VCaP (cell line): ENCODE results near the gene PFN3.

Experiments used
- H3K27ac ChIP-seq: fragments of 450-650 bp; 2 replicates; pipeline ENCODE4 v1.5.1; 2017
- TF ChIP-seq, protein P1 (sequence below): fragments of 450-650 bp; conservative IDR thresholded peaks from 2 replicates; pipeline ENCODE4 v1.5.1; 2017; ENCODE audit warnings: mild to moderate bottlenecking, moderate library complexity

The PFN3 gene

GRCh38 chr5:177371120-177372033 lies 29.1 kb downstream of the PFN3 start:
- TF ChIP-seq, protein P1, sequence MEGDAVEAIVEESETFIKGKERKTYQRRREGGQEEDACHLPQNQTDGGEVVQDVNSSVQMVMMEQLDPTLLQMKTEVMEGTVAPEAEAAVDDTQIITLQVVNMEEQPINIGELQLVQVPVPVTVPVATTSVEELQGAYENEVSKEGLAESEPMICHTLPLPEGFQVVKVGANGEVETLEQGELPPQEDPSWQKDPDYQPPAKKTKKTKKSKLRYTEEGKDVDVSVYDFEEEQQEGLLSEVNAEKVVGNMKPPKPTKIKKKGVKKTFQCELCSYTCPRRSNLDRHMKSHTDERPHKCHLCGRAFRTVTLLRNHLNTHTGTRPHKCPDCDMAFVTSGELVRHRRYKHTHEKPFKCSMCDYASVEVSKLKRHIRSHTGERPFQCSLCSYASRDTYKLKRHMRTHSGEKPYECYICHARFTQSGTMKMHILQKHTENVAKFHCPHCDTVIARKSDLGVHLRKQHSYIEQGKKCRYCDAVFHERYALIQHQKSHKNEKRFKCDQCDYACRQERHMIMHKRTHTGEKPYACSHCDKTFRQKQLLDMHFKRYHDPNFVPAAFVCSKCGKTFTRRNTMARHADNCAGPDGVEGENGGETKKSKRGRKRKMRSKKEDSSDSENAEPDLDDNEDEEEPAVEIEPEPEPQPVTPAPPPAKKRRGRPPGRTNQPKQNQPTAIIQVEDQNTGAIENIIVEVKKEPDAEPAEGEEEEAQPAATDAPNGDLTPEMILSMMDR = no peak
- peak overlapping the region; percentile 86 for H3K27ac ChIP-seq

DNA sequence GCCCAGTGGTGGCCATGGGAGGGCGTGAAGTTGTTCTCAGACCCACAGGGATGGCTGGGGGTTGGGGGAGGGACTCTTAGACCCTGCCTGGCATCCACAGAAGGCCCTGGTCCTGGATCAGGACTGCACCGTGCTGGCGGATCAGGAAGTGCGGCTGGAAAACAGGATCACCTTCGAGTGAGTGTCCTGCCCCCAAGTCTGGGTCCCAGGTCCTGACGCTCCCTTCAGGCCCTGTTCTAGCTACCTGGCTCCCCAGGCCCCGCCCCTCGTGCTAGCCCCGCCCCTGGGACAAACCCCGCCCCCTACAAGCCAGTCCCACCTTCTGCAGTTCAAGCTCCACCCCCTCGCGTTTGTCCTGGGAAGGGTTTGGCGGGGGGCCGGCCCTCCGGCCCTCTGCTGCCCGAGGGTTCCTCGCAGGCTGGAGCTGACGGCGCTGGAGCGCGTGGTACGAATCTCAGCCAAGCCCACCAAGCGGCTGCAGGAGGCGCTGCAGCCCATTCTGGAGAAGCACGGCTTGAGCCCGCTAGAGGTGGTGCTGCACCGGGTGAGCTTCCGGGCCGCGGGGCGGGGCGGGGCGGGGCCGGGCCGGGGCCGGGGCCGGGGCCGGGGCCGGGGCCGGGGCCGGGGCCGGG lies 29.9 kb downstream of the PFN3 start:
- peak overlapping the region; percentile 86 for H3K27ac ChIP-seq
- TF ChIP-seq, protein P1 = peak; percentile 84

- TF ChIP-seq, protein P1 = no peak
- peak overlapping the region; percentile 86 for H3K27ac ChIP-seq
Measured at GRCh38 chr5:177369645-177370440, 30.6 kb downstream of the PFN3 start.

- no peak overlapping the region; the same call in 1 of the 2 replicates for H3K27ac ChIP-seq
- TF ChIP-seq, protein P1 = peak; percentile 61
Measured at GRCh38 chr5:177368869-177369644, 31.4 kb downstream of the PFN3 start.

DNA sequence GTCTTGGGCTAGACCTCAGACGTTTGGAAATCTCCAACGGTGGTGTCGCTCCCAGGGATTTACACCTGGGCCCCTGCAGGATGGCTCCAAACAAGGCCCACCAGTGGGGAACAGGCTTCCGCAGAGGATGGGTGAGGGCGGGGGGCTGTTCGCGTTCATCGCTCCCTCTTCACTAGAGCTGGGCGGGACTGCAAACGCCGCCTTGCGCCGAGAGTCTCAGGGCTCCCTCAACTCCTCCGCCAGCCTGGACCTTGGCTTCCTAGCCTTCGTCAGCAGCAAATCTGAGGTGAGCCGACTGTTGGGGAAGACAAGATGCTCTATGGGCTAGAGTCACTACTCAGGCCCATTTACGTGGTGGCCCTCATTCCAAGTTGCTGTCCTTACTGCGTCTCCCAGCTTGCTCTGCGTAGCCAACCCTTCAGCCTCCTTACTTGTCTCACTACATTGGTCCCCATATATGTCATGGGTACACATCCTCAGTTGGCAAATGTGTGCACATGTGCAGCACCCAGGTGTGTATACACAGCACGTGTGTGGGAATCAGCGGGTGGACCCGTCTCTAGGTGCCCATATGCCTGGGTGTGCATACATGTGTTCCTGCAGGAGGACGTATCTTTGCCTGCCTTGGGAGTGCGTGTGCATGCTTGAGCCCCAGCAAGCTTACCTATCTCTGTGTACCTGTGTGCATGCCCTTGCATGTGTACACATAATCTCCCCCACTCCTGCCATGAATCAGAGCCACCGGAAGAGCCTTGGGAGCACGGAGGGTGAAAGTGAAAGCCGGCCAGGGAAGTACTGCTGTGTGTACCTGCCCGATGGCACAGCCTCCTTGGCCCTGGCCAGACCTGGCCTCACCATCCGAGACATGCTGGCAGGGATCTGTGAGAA lies 32.2 kb downstream of the PFN3 start:
- peak overlapping the region; percentile 98 for H3K27ac ChIP-seq
- TF ChIP-seq, protein P1 = no peak

GRCh38 chr5:177367323-177367848 lies 33.1 kb downstream of the PFN3 start:
- TF ChIP-seq, protein P1 = no peak

More at GRCh38 chr5:177367323-177367848, 33.1 kb downstream of the PFN3 start:
- H3K27ac ChIP-seq = peak overlapping the region; percentile 98
